Upper lobe of left lung (tissue), 4 donors: ENCODE measurements around the gene HIP1.

Experiments used
- POLR2A ChIP-seq, 4 donors: fragments of 450-650 bp; IDR thresholded peaks; one replicate each; pipeline ENCODE4 v1.5.1; 2016 to 2017; ENCODE audit warnings: antibody characterized with exemption in 4 of 4, mild to moderate bottlenecking in 2 of 4
- POLR2AphosphoS5 ChIP-seq, 2 donors: sonication (generic); formaldehyde crosslinking; IDR thresholded peaks; one replicate each; pipeline ENCODE4 v1.5.1; 2017; ENCODE audit warnings: antibody characterized with exemption in 2 of 2
- TF ChIP-seq, protein P1 (sequence below), 6 experiments: fragments of 450-650 bp in 4 of 6; fragments of 200-600 bp in 2 of 6; sonication (generic) in 2 of 6; IDR thresholded peaks; one replicate each; pipeline ENCODE4 v1.5.1; 2016 to 2019; ENCODE audit warnings: antibody characterized with exemption in 6 of 6

DNA sequence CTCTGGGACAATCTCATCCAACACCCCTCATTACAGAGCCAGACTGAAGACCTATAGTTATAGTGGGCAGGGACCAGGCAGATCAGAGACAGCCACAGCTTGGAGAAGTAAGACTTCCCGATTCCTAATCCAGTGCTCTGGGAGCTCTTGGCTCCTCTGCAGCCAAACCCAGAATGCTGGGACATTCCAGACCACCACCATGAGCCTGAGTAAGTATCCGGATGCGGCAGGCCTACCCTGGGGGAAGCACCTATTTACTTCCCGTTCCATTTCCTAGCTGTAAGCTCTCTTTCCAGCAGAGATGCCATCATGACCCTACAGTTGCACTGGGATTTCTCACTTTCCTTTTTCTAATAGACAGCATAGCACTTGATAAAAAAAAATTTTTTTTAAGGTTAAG is 16.4 kb downstream of the HIP1 start:
- TF ChIP-seq, protein P1, sequence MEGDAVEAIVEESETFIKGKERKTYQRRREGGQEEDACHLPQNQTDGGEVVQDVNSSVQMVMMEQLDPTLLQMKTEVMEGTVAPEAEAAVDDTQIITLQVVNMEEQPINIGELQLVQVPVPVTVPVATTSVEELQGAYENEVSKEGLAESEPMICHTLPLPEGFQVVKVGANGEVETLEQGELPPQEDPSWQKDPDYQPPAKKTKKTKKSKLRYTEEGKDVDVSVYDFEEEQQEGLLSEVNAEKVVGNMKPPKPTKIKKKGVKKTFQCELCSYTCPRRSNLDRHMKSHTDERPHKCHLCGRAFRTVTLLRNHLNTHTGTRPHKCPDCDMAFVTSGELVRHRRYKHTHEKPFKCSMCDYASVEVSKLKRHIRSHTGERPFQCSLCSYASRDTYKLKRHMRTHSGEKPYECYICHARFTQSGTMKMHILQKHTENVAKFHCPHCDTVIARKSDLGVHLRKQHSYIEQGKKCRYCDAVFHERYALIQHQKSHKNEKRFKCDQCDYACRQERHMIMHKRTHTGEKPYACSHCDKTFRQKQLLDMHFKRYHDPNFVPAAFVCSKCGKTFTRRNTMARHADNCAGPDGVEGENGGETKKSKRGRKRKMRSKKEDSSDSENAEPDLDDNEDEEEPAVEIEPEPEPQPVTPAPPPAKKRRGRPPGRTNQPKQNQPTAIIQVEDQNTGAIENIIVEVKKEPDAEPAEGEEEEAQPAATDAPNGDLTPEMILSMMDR (IDR thresholded peaks at IDR 0.05), result no peak
- TF ChIP-seq POLR2A (IDR thresholded peaks at IDR 0.05), result no peak
- no peak for TF ChIP-seq POLR2AphosphoS5 (IDR thresholded peaks at IDR 0.05)
